ENCODE measurements around the gene GAB4.
"Not testable (repeated sequence)": the region's sequence is repeated elsewhere in the genome, so short reads cannot be mapped to it uniquely, and the experiment has no call there.

GAB4 gene

GRCh38 chr22:16957781-16958180 is 50.2 kb downstream of the GAB4 start:
- no peak for DNase-seq

- DNase-seq, result no peak
Observed at GRCh38 chr22:16956290-16956689, 51.7 kb downstream of the GAB4 start.

- DNase-seq, result peak; percentile 64
Observed at GRCh38 chr22:16955678-16956210, 52.3 kb downstream of the GAB4 start.

- no peak for DNase-seq
Observed at GRCh38 chr22:16955081-16955480, 52.9 kb downstream of the GAB4 start.

- DNase-seq, result no peak
Observed at GRCh38 chr22:16954060-16954403, 54.0 kb downstream of the GAB4 start.

GRCh38 chr22:16953206-16954059 is 54.6 kb downstream of the GAB4 start:
- no peak for DNase-seq

- DNase-seq, result peak; percentile 24
Observed at GRCh38 chr22:16949561-16949960, 58.5 kb downstream of the GAB4 start.

- DNase-seq, result no peak
Observed at GRCh38 chr22:16937811-16938210, 70.2 kb downstream of the GAB4 start.

GRCh38 chr22:16937209-16937608 is 70.8 kb downstream of the GAB4 start:
- DNase-seq, result not testable (repeated sequence)

GRCh38 chr22:16936625-16937024 is 71.4 kb downstream of the GAB4 start:
- DNase-seq, result no peak

- no peak for DNase-seq
Observed at GRCh38 chr22:16935209-16935608, 72.8 kb downstream of the GAB4 start.

- no peak for DNase-seq
Observed at GRCh38 chr22:16933291-16934282, 74.4 kb downstream of the GAB4 start.

- DNase-seq, result peak; percentile 60
Observed at GRCh38 chr22:16932577-16932976, 75.4 kb downstream of the GAB4 start.

- DNase-seq, result no peak
Observed at GRCh38 chr22:16925407-16925966, 82.5 kb downstream of the GAB4 start.

- no peak for DNase-seq
Observed at GRCh38 chr22:16922706-16923105, 85.3 kb downstream of the GAB4 start.

GRCh38 chr22:16922076-16922475 is 85.9 kb downstream of the GAB4 start:
- no peak for DNase-seq

GRCh38 chr22:16917144-16918003 is 90.6 kb downstream of the GAB4 start:
- DNase-seq, result peak; percentile 78

- no peak for DNase-seq
Observed at GRCh38 chr22:16915701-16916100, 92.3 kb downstream of the GAB4 start.

- not testable (repeated sequence) for DNase-seq
Observed at GRCh38 chr22:16914911-16915310, 93.1 kb downstream of the GAB4 start.

GRCh38 chr22:16914006-16914405 is 94.0 kb downstream of the GAB4 start:
- no peak for DNase-seq

GRCh38 chr22:16912281-16912680 is 95.7 kb downstream of the GAB4 start:
- DNase-seq, result no peak
